SU-DHL-6 (cell line): ENCODE measurements around the gene WDR86.

Experiments used
- CTCF ChIP-seq: fragments of 200-600 bp; sonication (generic); IDR thresholded peaks from one replicate; pipeline ENCODE4 v1.5.1; 2017; ENCODE audit warnings: antibody characterized with exemption, mild to moderate bottlenecking, low read length, moderate library complexity; ENCODE audit not compliant: insufficient read depth, poor library complexity, severe bottlenecking
- EZH2phosphoT487 ChIP-seq: fragments of 200-600 bp; sonication (generic), shearing (Covaris generic); conservative IDR thresholded peaks from 2 replicates; pipeline ENCODE4 v1.6.1; 2018; ENCODE audit warnings: mild to moderate bottlenecking, antibody characterized with exemption, low read length, moderate library complexity, mixed read lengths

GRCh38 chr7:151388430-151388829 is 21.4 kb downstream of the WDR86 start:
- TF ChIP-seq CTCF (no peak), EZH2phosphoT487 (no peak)
